Stimulated activated CD8-positive, alpha-beta memory T cell treated with anti-CD3 and anti-CD28 coated beads, Interleukin-4, amount 100 ng/mL, for 4 hours (primary cell): ENCODE data around the gene ZNF260.
A peak's percentile ranks its signal among the peaks of the same experiment; 100 is the strongest.
"Not testable (repeated sequence)": the region's sequence is repeated elsewhere in the genome, so short reads cannot be mapped to it uniquely, and the experiment has no call there.

Experiments
- DNase-seq, 2 donors: peaks; one replicate each; pipeline ENCODE4 v3.0.0-alpha.2; 2020; ENCODE audit warnings: low read depth in 2 of 2, low spot score in 1 of 2

ZNF260 gene

DNA sequence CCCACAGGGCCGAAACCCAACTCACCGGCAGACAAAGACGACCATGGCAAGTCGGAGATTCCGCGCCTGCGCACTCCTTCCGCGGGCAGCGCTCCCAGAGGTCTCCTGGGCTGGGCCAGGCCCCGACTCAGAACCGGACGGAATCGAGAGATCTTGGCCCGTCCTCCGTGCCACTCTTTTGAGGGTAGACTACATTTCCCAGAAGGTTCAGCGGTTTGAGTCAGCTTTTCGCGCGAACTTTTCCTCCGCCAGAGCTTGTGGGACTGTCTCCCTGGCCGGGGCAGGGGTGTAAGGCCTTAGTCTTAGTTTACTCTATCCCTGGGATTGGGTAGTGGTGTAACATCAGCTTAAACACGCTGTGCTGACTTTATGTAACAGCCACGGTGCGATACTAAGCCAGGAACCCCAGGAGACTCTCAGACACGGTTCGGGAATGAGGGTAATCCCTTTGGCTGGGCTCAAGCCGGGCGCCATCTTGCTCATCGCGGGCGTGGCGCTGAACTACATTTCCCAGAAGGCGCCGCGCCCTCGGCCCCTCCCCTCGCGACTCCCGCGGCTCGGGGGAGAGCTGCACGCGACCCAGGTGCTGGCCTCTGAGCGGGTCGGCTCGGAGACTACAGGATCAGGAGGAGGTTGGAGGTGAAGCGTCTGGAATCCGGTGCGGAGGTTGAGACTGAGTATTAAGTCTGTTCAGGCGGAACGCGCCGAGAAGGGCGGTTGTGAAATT is at the start of gene ZNF260:
ZNF260 (minus strand) TSS at position 78 of the 727 bp plus-strand sequence. CDS start 13,033 bp downstream, outside the sequence.
- peak; percentile 81 to 87 for DNase-seq

DNA sequence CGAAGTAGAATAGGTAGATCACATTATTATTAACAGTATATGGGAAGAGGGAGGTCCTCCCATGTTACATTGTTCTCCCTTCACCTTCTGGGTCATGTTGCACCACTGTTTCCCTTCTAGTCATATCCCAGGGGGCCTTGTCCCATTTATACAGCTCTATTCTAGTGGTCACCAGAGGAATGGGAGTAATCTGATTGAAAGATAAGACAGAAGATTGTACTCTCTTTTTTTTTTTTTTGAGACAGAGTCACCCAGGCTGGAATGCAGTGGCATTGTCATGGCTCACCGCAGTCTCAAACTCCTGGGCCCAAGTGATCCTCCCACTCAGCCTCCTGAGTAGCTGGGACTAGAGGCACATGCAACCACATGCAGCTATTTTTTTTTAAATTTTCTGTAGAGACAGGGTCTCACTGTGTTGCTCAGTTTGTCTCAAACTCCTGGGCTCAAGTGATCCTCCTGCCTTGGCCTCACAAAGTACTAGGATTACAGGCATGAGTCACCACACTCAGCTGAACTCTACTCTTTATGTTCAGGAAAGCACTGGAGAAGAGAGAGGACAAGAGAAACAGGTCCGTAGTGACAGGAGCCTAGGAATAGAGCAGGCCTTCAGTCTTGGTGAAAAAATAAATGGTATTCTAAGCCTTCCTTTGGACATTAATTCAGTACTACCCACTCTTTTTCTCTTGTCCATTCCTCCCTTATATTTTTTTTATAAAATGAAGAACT is 49.4 kb upstream of the ZNF260 start:
- DNase-seq, result no peak

DNA sequence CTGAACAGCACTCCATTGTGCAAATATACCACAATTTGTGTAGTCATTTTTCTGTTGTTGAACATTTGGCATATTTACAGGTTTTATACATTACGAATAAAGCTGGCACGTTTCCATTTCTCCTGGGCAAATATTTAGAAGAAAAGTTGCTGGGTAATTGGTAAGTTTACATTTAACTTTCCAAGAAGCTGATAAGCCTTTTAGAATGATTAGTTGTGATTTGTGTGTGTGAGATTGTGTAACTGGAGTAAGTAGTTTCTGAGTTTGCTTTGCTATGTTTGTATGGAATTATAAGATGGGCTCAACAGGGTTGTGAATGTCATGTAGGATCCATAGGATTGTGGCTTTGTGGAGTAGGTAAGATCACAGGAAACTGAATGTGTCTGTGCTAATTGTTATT is 46.7 kb upstream of the ZNF260 start:
- no peak for DNase-seq

DNA sequence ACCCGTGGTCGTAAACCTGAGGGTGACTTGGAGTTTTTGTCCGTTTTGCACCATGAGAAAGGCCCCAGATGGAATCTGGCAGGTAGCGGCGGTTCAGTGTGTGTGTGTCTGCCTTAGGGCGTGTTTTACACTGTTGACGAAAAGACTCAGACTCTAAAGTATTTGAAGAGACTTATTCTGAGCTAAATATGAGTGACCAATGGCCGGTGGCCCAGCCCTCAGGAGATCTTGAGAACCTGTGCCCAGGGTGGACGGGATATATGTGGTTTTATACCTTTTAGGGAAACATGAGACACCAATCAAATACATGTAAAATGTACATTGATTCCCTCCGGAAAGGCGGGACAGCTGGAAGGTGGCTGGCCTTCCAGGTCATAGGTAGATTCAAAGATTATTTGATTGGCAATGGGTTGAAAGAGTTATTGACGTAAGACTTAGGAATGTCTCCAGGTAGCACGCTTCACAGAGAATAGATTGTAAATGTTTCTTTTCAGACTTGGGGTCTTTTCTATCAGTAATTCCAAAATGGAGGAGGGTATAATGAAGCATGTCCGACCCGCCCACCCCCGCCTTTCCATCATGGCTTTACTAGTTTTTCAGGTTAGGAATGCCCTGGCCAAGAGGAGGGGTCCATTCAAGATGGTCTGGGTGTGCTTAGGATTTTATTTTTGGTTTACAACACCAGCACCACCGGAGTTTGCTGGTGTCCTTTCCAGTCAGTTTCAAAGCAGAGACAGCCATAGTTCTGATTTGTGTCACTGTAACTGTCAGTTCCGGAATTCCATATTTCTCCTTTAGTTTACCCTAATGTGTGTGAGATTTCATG is 46.0 kb upstream of the ZNF260 start:
- DNase-seq, result no peak

DNA sequence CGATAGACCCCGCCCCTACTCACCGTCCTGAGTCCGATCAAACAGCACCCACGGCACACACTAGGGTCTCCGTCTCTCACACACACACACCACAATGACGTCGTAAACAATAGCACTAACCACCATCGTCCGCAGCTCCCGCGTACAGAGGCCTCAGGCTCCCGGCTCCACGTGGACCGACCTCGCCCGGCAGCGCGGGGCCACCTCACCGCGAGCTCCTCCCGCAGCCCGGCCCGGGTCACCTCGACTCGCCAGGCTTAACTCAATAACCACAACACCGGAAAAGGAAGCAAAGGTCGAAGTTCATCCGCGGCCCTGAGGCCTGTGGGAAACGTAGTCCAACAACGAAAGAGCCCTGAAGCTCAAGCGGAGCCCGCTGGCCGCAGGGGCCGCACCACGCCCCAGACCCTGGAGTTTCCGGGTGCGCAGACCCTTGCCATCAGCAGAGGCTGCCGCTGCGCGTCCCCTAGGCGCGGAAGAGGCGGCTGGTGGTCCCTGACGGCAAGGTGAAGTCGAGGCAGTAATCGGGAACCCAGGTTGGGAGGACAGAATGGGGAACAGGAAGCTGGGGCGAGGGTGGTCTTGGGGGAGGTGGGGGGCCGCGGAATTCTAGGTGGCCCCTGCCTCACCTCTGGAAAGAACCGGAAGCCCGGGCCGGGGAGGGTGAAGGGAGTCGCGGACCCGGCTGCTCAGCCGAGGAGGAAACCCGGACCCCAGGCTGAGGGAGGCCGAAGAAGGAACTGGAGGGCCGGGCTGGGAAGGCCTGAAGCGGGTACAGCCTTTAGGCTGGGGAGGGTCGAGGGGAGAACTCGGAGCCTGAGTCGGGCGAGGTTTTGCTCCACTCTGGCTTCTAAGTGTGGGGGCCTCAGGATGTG is 45.2 kb upstream of the ZNF260 start, which contains the start of gene ZNF529:
ZNF529 (minus strand) TSS at position 273 of the 875 bp plus-strand sequence. CDS start 946 bp downstream, outside the sequence.
- peak; percentile 63 to 74 for DNase-seq

DNA sequence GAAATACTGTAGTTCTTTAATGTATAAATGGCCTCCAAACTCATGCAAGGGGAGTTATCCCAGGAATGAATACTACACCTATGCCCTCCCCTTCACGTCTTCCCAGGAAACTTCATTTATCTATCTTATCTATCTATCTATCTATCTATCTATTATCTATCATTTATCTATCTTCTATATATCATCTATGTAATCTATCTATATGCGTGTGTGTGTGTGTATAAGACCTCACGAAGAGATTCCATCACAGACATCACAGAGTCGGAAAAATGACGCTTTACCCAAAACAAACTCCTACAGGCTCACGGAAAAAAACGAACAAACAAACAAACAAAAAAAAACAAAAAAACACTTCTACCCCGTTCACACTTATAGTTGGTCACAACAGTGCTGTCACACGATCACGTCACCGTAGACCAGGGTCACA is 44.5 kb upstream of the ZNF260 start:
- no peak for DNase-seq

DNA sequence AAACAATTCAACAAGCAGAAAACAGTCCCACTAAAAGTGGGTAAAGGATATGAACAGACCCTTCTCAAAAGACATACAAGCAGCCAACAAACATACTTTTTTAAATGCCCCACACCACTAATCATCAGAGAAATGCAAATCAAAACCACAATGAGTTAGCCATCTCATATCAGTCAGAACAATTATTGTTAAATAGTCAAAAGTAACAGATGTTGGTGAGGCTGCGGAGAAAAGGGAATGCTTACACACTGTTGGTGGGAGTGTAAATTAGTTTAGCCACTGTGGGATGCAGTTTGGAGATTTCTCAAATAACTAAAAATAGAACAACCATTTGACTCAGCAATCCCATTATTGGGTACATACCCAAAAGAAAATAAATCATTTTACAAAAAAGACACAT is 36.3 kb upstream of the ZNF260 start:
- no peak for DNase-seq

DNA sequence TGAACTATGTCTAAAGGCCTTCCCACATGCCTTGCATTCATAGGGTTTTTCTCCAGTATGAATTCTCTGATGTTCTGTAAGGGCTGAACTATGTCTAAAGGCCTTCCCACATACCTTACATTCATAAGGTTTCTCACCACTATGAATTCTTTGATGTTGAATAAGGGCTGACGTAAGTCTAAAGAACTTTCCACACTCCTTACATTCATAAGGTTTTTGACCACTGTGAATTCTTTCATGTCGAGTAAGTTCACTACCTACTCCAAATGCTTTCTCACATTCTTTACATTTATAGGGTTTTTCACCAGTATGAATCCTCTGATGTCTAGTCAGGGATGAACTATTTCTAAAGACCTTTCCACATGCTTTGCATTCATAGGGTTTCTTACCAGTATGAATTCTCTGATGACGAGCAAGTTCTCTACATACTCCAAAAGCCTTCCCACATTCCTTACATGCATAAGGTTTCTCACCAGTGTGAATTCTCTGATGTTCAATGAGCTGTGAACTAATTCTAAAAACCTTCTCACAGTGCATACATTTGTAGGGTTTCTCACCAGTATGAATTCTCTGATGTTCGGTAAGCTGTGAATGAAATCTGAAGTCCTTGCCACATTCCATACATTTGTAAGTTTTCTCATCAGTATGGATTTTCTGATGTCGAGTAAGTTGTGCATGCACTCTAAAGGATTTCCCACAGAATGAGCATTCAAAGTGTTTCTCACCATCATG is 19.1 kb upstream of the ZNF260 start:
- DNase-seq, result no peak

DNA sequence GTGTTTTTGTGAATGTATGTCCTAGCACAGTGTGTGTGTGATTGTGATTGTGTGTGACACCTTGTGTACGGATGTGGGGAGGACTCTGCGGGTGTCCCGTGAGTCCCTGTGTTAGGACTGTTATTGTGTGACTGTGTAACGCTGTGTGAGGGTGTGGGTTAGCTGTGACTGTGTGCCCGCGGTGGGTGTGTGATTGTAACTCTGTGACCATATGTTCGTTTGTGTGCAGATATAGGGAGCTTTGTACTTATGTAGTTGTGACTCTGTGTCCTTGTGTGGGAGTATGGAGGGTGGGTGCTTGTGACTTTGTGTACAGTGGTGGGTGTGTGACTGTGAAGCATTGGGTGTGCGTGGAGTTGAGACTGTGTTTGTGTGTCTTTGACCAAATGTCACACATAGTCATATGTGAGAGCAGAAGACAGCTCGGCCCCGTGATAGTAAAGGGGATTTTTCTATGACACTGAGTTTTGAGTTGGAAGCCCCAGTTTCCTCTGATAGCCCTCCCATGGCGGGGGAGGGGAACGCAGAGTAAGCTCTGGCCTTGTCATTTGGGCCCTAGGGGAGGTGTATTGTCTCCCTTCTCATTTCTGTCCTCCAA is 949 bp upstream of the ZNF260 start:
- DNase-seq, result peak; percentile 2 to 12

DNA sequence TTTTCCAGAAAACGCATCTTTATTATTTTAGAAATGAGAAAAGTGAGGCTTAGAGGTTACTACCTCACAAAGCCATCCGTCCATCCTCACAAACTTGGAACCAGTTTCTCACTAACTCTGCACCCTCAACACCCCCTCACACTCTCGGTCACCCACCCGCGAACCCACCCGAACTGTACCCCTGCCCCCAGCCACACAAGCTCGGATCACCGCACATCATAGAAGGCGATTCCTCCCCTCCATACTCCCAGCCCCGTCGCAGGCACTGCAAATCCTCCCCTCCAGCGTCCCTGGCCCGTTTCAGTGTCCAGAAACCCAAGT is 238 bp downstream of the ZNF260 start:
- DNase-seq, result no peak

DNA sequence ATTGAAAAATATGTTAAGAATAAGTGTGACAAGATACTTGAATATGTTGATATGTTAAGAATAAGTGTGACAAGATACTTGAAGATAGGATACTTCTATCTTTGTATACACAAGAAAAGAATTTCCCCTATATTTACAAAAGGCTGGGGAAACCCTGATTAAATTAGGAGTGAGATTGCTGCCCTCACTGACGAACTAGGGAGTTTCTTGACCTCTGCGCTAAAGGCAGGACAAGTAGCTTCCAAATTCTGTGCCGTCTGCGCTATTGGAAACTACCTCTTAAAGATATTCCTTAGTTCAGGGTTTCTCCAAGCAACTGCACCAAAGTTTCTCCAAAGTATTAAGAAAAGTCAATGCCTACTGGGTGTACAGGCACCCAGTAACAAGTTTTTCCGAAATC is 730 bp downstream of the ZNF260 start:
- DNase-seq, result no peak

DNA sequence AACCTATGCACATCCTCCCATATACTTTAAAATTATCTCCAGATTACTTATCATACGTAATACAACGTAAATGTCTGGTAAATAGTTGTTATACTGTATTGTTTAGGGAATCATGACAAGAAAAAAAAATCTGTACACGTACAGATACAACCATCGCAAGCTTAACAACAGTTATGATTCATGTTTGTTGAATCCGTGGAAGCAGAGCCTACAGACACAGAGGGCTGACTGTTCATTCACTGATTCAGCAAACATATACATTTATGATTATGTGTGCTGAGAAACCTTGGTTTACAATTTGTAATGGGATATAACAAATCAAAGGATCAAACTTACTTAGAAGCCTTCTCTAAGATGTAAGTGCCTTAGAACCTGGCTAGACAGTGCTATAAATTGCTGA is 1.5 kb downstream of the ZNF260 start:
- no peak for DNase-seq

DNA sequence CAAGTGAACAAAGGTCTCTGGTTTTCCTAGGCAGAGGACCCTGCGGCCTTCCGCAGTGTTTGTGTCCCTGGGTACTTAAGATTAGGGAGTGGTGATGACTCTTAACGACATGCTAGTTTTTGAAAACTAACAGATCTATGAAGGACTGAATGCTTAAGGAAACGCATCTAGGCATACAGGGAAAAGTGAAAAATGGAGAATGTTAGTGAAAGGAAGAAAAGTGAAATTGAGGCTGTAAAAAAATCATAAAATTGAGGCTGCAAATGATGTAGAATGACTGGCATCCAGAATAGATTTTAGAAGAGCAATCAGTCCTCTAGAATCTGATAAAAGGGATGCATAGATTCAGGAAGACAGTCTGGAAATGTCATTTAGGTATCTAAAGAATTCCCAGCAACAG is 3.5 kb downstream of the ZNF260 start:
- no peak for DNase-seq

DNA sequence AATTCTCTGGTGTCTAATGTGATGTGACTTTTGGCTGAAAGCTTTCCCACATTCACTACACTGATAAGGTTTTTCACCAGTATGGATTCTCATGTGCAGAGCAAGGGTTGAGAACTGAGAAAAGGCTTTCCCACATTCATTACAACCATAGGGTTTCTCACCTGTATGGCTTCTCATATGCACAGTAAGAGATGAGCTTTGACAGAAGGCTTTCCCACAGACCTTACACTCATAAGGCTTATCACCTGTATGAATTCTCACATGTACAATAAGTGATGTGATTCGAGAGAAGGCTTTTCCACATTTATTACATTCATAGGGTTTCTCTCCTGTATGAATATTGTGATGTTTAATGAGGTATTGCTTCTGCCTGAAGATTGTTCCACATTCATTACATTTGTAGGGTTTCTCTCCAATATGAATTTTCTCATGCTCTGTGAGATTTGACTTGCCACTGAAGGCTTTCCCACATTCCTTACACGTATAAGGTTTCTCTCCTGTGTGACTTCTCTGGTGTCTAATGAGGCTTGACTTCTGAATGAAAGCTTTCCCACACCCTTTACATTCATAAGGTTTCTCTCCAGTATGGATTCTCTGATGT is 14.0 kb downstream of the ZNF260 start:
- DNase-seq, result no peak

DNA sequence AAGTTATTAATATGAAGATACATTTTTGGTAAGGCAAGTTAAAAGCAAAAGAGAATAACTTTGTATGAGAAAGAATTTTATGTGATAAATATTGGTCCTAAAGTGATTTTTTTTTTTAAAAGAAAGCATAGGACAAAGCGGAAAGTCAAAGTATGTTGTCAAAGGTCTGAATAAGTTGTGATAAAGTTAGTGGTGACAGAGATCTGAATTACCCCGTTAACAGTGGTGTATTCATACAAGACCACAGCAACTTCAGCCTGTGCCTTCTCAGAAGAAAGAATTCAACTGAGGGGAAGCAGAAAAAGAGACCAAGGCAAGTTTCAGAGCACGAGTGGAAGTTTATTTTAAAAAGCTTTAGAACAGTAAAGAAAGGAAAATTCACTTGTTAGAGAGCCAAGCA is 19.7 kb downstream of the ZNF260 start:
- no peak for DNase-seq

DNA sequence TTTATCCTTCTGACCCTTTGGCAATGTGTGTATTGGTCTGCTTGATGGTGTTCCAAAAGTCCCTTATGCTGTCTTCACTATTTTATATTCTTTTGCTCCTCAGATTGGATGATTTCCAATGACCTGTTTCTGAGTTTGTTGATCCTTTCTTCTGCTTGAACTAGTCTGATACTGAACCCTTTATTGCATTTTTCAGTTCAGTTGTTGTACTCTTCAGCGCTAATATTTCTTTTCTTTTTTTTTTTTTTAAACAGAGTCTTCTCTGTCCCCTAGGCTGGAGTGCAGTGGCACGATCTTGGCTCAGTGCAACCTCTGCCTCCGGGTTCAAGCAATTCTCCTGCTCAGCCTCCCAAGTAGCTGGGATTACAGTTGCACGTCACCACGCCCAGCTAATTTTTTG is 26.1 kb downstream of the ZNF260 start:
- no peak for DNase-seq

DNA sequence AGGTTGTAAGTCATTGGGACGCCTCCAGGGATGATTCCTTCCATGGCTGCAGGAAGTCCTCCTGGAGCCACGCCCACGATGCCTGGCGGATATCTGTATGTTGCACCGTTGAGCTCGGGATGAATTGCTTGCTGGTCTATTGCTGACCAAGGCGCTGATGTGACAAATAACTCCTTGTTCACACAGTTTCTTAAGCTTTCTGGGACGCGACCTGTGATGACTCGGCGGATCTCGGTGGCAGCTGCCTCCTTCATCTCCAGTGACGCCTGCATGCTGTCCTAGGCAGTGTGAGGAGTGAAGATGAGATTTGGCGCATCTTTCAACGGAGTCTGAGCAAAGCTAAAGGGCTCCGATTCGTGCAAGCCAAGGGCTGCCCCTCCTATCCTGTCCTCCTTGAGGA is 31.1 kb downstream of the ZNF260 start:
- no peak for DNase-seq

DNA sequence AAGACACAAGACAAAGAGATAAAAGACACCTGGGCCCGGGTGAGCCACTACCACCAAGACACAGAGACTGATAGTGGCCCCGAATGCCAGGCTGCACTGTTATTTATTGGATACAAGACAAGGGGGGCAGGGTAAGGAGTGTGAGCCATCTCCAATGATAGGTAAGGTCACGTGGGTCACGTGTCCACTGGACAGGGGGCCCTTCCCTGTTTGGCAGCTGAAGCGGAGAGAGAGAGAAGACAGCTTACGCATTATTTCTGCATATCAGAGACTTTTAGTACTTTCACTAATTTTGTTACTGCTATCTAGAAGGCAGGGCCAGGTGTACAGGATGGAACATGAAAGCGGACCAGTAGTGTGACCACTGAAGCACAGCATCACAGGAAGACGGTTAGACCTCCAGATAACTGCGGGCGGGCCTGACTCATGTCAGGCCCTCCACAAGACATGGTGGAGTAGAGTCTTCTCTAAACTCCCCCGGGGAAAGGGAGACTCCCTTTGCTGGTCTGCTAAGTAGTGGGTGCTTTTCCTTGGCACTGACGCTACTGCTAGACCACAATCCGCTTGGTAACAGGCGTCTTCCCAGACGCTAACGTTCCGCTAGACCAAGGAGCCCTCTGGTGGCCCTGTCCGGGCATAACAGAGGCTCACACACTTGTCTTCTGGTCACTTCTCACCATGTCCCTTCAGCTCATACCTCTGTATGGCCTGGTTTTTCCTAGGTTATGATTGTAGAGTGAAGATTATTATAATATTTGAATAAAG is 35.2 kb downstream of the ZNF260 start:
- DNase-seq, result not testable (repeated sequence)

DNA sequence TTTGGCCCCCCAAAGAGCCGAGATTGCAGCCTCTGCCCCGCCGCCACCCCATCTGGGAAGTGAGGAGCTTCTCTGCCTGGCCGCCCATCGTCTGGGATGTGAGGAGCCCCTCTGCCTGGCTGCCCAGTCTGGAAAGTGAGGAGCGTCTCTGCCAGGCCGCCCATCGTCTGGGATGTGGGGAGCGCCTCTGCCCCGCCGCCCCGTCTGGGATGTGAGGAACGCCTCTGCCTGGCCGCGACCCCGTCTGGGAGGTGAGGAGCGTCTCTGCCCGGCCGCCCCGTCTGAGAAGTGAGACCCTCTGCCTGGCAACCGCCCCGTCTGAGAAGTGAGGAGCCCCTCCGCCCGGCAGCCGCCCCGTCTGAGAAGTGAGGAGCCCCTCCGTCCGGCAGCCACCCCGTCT is 37.2 kb downstream of the ZNF260 start:
- DNase-seq, result not testable (repeated sequence)
